ENCODE results near the gene PDGFRB.

- TF ChIP-seq CTCF (IDR thresholded peaks at IDR 0.05) (no peak), POLR2A (IDR thresholded peaks at IDR 0.05) (no peak)
Measured at GRCh38 chr5:150141544-150142184, 14.0 kb downstream of the PDGFRB start.
